ENCODE data around the gene SP3. TPM values are rescaled to one million over a fixed set of nuclear protein-coding genes. Genes with fewer than 3 reads are reported as not detected.

Gene SP3
- total RNA-seq, 2 experiments from 2014 or later = 95.7 to 105 TPM

DNA sequence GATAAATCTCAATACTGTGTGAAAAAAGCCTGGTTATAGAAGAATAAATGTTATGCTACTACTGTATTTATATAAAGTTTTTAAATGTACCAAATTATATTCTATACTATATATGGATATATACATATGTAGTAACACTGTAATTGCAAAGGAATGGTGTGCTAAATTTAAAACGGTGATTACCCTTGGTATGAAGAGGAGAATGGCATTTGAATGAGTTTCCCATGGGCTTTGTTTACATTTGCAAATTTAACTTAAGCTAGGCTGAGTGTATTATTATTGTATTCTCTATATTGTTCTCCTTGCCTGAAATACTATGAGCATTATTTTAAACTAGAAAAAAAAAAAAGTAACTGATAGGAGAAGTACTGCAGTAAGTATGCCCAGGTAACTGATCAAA is 4.7 kb upstream of the SP3 start:
- peaks cover 16% of the 10 kb centered on the region for H3K4me1 Mint-ChIP-seq
- H3K4me3 Mint-ChIP-seq = no peak overlapping the region
- CTCF ChIA-PET = no interaction called here
- H3K27me3 Mint-ChIP-seq = peaks cover 11% of the 10 kb centered on the region
- H3K36me3 Mint-ChIP-seq = no peaks in the 10 kb centered on the region
- ATAC-seq (no peak), DNase-seq (no peak)
- no peak overlapping the region for H3K27ac Mint-ChIP-seq
- H3K9me3 Mint-ChIP-seq (ENCODE audit: low read depth) = no peaks in the 10 kb centered on the region

DNA sequence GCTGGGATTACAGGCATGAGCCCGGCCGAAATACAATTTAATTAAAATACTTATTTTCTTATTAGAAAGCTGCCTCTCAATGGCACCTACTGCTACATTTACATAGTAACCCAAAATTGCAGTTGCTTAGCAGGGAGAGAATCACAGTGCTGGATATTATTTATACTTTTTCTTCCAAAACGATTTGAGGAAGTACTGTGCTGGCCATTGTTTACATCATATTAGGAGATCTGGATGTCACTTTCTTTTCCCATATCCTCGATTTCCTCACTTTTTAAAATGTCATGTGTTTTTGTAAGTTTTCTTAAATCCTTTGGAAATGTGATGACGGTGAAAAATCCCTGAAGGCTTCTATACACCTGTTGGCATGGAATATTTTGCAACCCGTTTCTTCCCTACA is 3.4 kb upstream of the SP3 start:
- Mint-ChIP-seq H3K36me3 (no peaks in the 10 kb centered on the region), H3K9me3 (ENCODE audit: low read depth) (no peaks in the 10 kb centered on the region), H3K4me3 (no peak overlapping the region), H3K4me1 (peaks cover 16% of the 10 kb centered on the region), H3K27ac (no peak overlapping the region), H3K27me3 (peaks cover 9% of the 10 kb centered on the region)
- DNase-seq = no peak
- CTCF ChIA-PET = no interaction called here
- ATAC-seq = no peak

GRCh38 chr2:173966274-173967098 is 1.3 kb upstream of the SP3 start:
- Mint-ChIP-seq H3K36me3 (peaks cover 15% of the 10 kb centered on the region), H3K9me3 (ENCODE audit: low read depth) (no peaks in the 10 kb centered on the region), H3K4me1 (peaks cover 20% of the 10 kb centered on the region), H3K27me3 (peaks cover 1% of the 10 kb centered on the region), H3K4me3 (peak overlapping the region; percentile 84), H3K27ac (peak overlapping the region; percentile 99)
- no peak for DNase-seq
- CTCF ChIA-PET = interaction anchor here (0.8 to 1.5 kb wide), 2 partner anchors 10 to 282 kb away, joined by 3 read pairs; partner anchors contain the start of gene OLA1
- no peak for ATAC-seq

GRCh38 chr2:173964565-173965371 is 405 bp downstream of the SP3 start:
- H3K27ac Mint-ChIP-seq = peak overlapping the region; percentile 99
- DNase-seq = peak; percentile 92
- no peaks in the 10 kb centered on the region for H3K9me3 Mint-ChIP-seq (ENCODE audit: low read depth)
- CTCF ChIA-PET = interaction anchor here (1.5 kb wide), 1 partner anchor 284 kb away, joined by 3 read pairs; the partner anchor contains the start of gene OLA1
- ATAC-seq = peak; percentile 40
- no peaks in the 10 kb centered on the region for H3K27me3 Mint-ChIP-seq
- peaks cover 28% of the 10 kb centered on the region for H3K36me3 Mint-ChIP-seq
- H3K4me1 Mint-ChIP-seq = peaks cover 31% of the 10 kb centered on the region
- H3K4me3 Mint-ChIP-seq = peak overlapping the region; percentile 84

GRCh38 chr2:173963817-173964564 is 1.2 kb downstream of the SP3 start:
- H3K4me3 Mint-ChIP-seq = peak overlapping the region; percentile 88
- no peaks in the 10 kb centered on the region for H3K9me3 Mint-ChIP-seq (ENCODE audit: low read depth)
- no peaks in the 10 kb centered on the region for H3K27me3 Mint-ChIP-seq
- CTCF ChIA-PET = interaction anchor here (1.4 kb wide), 1 partner anchor 11 kb away, joined by 3 read pairs; no protein-coding TSS in a partner anchor
- peak overlapping the region; percentile 83 for H3K27ac Mint-ChIP-seq
- ATAC-seq (peak; percentile 62), DNase-seq (peak; percentile 95)
- peaks cover 39% of the 10 kb centered on the region for H3K4me1 Mint-ChIP-seq
- H3K36me3 Mint-ChIP-seq = peaks cover 35% of the 10 kb centered on the region

DNA sequence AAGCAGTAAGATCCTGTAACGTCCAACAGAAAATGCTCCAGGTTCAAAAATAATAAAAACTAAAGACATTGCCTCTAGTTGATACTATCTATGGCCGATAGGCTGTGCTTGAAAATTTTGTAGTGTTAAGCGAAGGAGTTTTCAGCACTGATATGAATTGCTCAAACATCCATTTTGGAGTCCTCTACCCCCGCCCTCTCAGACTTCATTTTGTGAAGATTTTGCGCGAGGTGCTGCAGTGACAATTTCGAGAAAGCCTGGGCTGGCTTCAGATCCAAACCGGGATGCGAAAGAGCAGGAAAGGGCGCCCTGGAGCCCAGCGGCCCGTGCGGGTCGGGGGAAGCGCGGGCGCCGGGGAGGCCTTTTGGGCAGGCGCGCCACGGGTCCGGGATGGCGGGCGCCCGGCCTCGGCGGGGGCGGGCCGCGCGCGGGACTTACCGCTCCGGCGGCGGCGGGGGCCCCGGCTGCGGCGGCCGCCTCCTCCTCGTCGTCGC is 1.8 kb downstream of the SP3 start:
- H3K36me3 Mint-ChIP-seq = peaks cover 37% of the 10 kb centered on the region
- peak; percentile 79 for DNase-seq

DNA sequence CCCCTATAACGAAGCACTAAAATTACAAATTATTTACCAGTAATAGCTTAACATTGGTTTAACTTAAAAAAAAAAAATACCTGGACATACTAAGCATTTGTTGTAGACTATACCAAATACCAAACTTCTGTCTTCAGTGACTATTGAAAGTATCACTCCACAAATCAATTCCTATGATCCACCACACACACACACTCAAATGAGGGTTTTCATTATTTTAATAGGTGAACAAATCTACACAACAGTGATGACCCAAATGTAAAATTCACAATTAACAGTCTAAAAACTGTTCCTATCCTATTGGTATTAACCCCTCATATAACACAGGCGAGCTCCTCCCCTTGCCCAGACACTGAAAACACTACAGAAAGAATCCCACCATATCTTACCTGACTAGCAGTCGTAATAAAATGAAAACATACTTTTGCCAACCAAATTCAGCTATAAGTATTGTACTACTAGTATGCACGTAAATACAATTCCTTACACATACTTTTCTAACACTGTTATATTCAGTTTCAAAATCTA is 2.5 kb downstream of the SP3 start:
- CTCF ChIA-PET = interaction anchor here (1.4 to 1.5 kb wide), 2 partner anchors 10 to 19 kb away, joined by 3 to 4 read pairs; no protein-coding TSS in a partner anchor
- DNase-seq = no peak
- Mint-ChIP-seq H3K27ac (peak overlapping the region; percentile 93), H3K27me3 (no peaks in the 10 kb centered on the region), H3K4me1 (peaks cover 45% of the 10 kb centered on the region), H3K9me3 (ENCODE audit: low read depth) (no peaks in the 10 kb centered on the region), H3K4me3 (peak overlapping the region; percentile 88), H3K36me3 (peaks cover 38% of the 10 kb centered on the region)
- ATAC-seq = no peak

More for the DNA sequence above, 1.8 kb downstream of the SP3 start:
- Mint-ChIP-seq H3K9me3 (ENCODE audit: low read depth) (no peaks in the 10 kb centered on the region), H3K4me1 (peaks cover 42% of the 10 kb centered on the region), H3K27ac (peak overlapping the region; percentile 93), H3K27me3 (no peaks in the 10 kb centered on the region), H3K4me3 (peak overlapping the region; percentile 88)
- CTCF ChIA-PET = interaction anchor here (1.4 to 1.5 kb wide), 2 partner anchors 10 to 19 kb away, joined by 3 to 4 read pairs; no protein-coding TSS in a partner anchor
- ATAC-seq = peak; percentile 26

DNA sequence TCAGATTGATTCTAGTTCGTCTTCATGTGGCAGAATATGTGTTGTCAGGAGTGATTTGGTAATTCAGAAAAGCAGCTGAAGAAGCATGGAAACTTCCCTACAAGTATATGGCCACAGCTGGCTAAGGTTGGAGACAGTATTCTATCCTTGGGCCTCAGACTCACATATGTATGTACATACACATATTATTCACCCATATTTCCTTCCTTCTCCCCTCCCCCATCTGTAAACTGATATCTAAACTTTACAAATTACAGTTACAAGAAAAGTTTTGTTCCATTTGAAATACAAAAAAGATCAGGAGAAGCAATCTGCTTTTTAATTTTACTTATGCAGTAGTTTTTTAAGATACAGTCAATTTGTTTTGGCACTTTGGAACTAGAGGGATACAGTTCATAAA is 3.1 kb downstream of the SP3 start:
- DNase-seq = no peak
- Mint-ChIP-seq H3K4me3 (peak overlapping the region; percentile 88), H3K27ac (peak overlapping the region; percentile 76), H3K9me3 (ENCODE audit: low read depth) (no peaks in the 10 kb centered on the region), H3K36me3 (peaks cover 43% of the 10 kb centered on the region), H3K4me1 (peaks cover 51% of the 10 kb centered on the region), H3K27me3 (no peaks in the 10 kb centered on the region)
- ATAC-seq = no peak
- CTCF ChIA-PET = interaction anchor here (1.4 to 1.5 kb wide), 2 partner anchors 9 to 18 kb away, joined by 3 to 4 read pairs; no protein-coding TSS in a partner anchor

GRCh38 chr2:173961346-173961705 is 3.8 kb downstream of the SP3 start:
- peak overlapping the region; percentile 63 for H3K27ac Mint-ChIP-seq
- peaks cover 44% of the 10 kb centered on the region for H3K36me3 Mint-ChIP-seq
- no peaks in the 10 kb centered on the region for H3K9me3 Mint-ChIP-seq (ENCODE audit: low read depth)

GRCh38 chr2:173959909-173960308 is 5.3 kb downstream of the SP3 start:
- Mint-ChIP-seq H3K9me3 (ENCODE audit: low read depth) (no peaks in the 10 kb centered on the region), H3K27ac (no peak overlapping the region), H3K27me3 (no peaks in the 10 kb centered on the region), H3K4me3 (peak overlapping the region; percentile 41), H3K36me3 (peaks cover 57% of the 10 kb centered on the region), H3K4me1 (peaks cover 56% of the 10 kb centered on the region)
- no peak for ATAC-seq
- CTCF ChIA-PET = no interaction called here
- DNase-seq = no peak

More at GRCh38 chr2:173961346-173961705, 3.8 kb downstream of the SP3 start:
- ATAC-seq (no peak), DNase-seq (no peak)
- CTCF ChIA-PET = interaction anchor here (0.9 kb wide), 1 partner anchor 79 kb away, joined by 3 read pairs; no protein-coding TSS in a partner anchor
- no peaks in the 10 kb centered on the region for H3K27me3 Mint-ChIP-seq
- H3K4me1 Mint-ChIP-seq = peaks cover 49% of the 10 kb centered on the region
- H3K4me3 Mint-ChIP-seq = peak overlapping the region; percentile 88

DNA sequence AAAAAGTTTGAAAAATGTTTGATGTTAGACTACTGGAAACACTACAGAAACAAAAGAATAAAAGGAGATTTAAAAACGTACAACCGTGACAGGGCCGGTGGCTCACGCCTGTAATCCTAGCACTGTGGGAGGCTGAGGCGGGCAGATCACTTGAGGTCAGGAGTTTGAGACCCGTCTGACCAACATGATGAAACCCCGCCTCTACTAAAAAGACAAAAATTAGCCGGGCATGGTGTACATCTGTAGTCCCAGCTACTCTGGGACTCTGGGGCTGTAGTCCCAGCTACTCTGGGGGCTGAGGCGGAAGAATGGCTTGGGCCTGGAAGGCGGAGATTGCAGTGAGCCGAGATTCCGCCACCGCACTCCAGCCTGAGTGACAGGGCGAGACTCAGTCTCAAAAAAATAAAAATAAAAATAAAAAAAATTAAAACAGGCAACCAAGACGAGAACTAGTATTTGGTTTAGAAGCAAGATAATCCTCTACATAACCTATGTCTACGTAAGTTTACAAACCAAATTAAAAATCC is 5.8 kb downstream of the SP3 start:
- CTCF ChIA-PET = no interaction called here

GRCh38 chr2:173958198-173958846 is 6.9 kb downstream of the SP3 start:
- no peak for ATAC-seq
- Mint-ChIP-seq H3K4me1 (peaks cover 66% of the 10 kb centered on the region), H3K27ac (no peak overlapping the region), H3K27me3 (no peaks in the 10 kb centered on the region), H3K9me3 (ENCODE audit: low read depth) (no peaks in the 10 kb centered on the region), H3K36me3 (peaks cover 67% of the 10 kb centered on the region), H3K4me3 (no peak overlapping the region)
- no peak for DNase-seq
- CTCF ChIA-PET = no interaction called here

More for the DNA sequence above, 5.8 kb downstream of the SP3 start:
- ATAC-seq (no peak), DNase-seq (no peak)
- no peak overlapping the region for H3K27ac Mint-ChIP-seq
- no peaks in the 10 kb centered on the region for H3K9me3 Mint-ChIP-seq (ENCODE audit: low read depth)
- peaks cover 59% of the 10 kb centered on the region for H3K4me1 Mint-ChIP-seq
- peaks cover 59% of the 10 kb centered on the region for H3K36me3 Mint-ChIP-seq
- peak overlapping the region; percentile 48 for H3K4me3 Mint-ChIP-seq
- H3K27me3 Mint-ChIP-seq = no peaks in the 10 kb centered on the region

All from activated CD8-positive, alpha-beta memory T cell treated with anti-CD3 and anti-CD28 coated beads, Interleukin-2, amount 10 ng/mL, durations not matched to agents 7 days and 5 days (primary cell).